DOHH2 (cell line): ENCODE results near the gene TCFL5.

ENCODE experiments used
- EZH2phosphoT487 ChIP-seq: fragments of 200-600 bp; sonication (generic); IDR thresholded peaks from 2 replicates; pipeline ENCODE4 v1.6.1; 2017; ENCODE audit warnings: borderline replicate concordance, mild to moderate bottlenecking, antibody characterized with exemption, low read length, moderate library complexity, mixed read lengths
- TF ChIP-seq, protein P1 (sequence below): fragments of 200-600 bp; sonication (generic); IDR thresholded peaks from one replicate; pipeline ENCODE4 v1.5.1; 2014; ENCODE audit warnings: antibody characterized with exemption, mild to moderate bottlenecking, low read depth, low read length; ENCODE audit not compliant: poor library complexity, severe bottlenecking

DNA sequence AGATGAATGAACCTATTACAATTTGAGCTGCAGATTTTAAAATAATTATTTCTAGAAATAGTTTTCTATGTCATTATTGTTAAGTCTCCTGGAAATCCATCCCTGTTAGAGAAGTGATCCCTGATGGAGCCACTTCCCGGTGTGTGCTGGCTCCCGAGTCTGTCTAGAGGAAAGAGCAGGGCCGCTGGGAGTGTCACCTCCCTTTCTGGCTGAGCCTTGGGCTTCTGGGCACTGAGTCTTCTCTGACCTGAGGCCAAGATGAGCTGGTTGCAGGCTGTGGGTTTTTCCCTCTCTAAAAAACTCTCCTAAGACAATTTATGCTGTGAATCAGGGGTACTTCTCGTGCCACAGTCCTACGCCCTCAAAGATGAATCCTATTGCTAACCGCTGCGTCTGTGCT is 28.8 kb upstream of the TCFL5 start:
- TF ChIP-seq, protein P1, sequence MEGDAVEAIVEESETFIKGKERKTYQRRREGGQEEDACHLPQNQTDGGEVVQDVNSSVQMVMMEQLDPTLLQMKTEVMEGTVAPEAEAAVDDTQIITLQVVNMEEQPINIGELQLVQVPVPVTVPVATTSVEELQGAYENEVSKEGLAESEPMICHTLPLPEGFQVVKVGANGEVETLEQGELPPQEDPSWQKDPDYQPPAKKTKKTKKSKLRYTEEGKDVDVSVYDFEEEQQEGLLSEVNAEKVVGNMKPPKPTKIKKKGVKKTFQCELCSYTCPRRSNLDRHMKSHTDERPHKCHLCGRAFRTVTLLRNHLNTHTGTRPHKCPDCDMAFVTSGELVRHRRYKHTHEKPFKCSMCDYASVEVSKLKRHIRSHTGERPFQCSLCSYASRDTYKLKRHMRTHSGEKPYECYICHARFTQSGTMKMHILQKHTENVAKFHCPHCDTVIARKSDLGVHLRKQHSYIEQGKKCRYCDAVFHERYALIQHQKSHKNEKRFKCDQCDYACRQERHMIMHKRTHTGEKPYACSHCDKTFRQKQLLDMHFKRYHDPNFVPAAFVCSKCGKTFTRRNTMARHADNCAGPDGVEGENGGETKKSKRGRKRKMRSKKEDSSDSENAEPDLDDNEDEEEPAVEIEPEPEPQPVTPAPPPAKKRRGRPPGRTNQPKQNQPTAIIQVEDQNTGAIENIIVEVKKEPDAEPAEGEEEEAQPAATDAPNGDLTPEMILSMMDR, result no peak
- TF ChIP-seq EZH2phosphoT487, result no peak
